Spinal cord (tissue), 10 donors: ENCODE measurements around the gene OR9Q1. TPM values are rescaled to one million over a fixed set of nuclear protein-coding genes. Genes with fewer than 3 reads are reported as not detected.

Experiments
- DNase-seq, 6 donors: peaks; one replicate each; pipeline versions ENCODE4 v3.0.0 to v3.0.0-alpha.2; 2013 to 2015; ENCODE audit warnings: low spot score in 6 of 6, low read depth in 4 of 6
- H3K27ac ChIP-seq: one replicate; pipeline ENCODE4 v1.5.1; 2013; ENCODE audit warnings: low read depth, low read length, control low read depth
- H3K27me3 ChIP-seq: one replicate; pipeline ENCODE4 v1.6.1; 2013; ENCODE audit warnings: low read length; ENCODE audit not compliant: control insufficient read depth, insufficient read depth
- H3K36me3 ChIP-seq: one replicate; pipeline ENCODE4 v1.6.1; 2013; ENCODE audit warnings: low read length; ENCODE audit not compliant: control insufficient read depth, insufficient read depth
- H3K4me1 ChIP-seq: one replicate; pipeline ENCODE4 v1.6.1; 2013; ENCODE audit warnings: low read length; ENCODE audit not compliant: control insufficient read depth, insufficient read depth
- H3K4me3 ChIP-seq: one replicate; pipeline ENCODE4 v1.5.1; 2013; ENCODE audit warnings: low read depth, low read length, control low read depth
- H3K9me3 ChIP-seq: one replicate; pipeline ENCODE4 v1.6.1; 2013; ENCODE audit warnings: low read length; ENCODE audit not compliant: control insufficient read depth, insufficient read depth
- WGBS: methylation state at CpG from one replicate; pipeline ENCODE4 v1.1.5; 2013; ENCODE audit warnings: missing lambda C conversion rate; ENCODE audit not compliant: insufficient coverage; 5-methylcytosine and 5-hydroxymethylcytosine counted together
- polyA plus RNA-seq, 2 donors: library from polyadenylated mRNA; unstranded; fragments of 120-200 nt; gene quantifications; one replicate each; pipeline ENCODE4 v1.2.1, GENCODE V29; 2013; ENCODE audit not compliant: insufficient read length in 2 of 2
- total RNA-seq, 2 donors: library from RNA; depleted of rRNA in 1 of 2; stranded (reverse); fragments of 120-200 nt in 1 of 2; fragments of >200 nt in 1 of 2; gene quantifications; one replicate each; pipeline versions ENCODE4 v1.2.3 to v1.2.4, GENCODE V29; 2013 to 2014
- donor health status: healthy.

The OR9Q1 gene
- total and polyA plus RNA-seq, 4 donors: not detected

DNA sequence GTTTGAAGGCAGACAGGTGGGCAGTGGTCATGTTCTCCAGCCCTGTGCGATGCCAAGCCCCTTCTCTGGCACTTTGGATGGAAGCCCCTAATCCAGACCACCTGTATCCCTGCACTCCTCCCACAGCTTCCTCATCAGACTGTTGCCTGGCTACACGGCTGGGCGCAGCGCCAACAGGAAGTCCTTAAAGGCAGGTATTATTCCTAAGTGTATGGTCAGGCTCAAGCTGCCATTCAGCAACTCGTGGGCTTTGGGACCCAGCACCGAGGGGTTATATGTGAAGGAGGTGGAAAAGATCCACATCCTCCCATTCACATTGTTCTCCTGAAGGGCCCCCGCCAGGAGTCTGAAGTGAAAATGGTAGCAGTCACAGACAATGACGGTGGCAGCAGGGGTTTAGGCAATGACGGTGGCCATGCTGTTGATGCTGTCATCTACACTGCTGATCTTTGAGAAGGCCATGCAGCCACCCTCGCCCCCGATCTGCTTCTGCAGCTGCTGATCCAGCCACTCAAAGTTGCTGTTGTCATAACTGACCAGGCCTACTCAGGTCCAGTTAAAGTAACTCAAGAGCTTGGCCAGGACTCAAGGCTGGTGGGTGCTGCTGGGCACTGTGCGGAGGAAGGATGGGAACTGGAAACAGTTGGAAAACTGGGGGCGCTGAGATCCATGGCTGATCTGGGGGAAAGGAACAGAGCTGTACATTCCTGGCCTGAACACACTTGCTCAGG, 34.8 kb downstream of the OR9Q1 start:
- peaks cover 8% of the 10 kb centered on the region for H3K4me1 ChIP-seq
- peak overlapping the region; percentile 48 for H3K27ac ChIP-seq
- H3K9me3 ChIP-seq: no peaks in the 10 kb centered on the region
- 57% methylated on average over 8 of the region's 13 CpGs for WGBS
- H3K36me3 ChIP-seq: no peaks in the 10 kb centered on the region
- no peak overlapping the region for H3K4me3 ChIP-seq
- H3K27me3 ChIP-seq: no peaks in the 10 kb centered on the region
- DNase-seq: peak in 1 of 6 donors; percentile 8

DNA sequence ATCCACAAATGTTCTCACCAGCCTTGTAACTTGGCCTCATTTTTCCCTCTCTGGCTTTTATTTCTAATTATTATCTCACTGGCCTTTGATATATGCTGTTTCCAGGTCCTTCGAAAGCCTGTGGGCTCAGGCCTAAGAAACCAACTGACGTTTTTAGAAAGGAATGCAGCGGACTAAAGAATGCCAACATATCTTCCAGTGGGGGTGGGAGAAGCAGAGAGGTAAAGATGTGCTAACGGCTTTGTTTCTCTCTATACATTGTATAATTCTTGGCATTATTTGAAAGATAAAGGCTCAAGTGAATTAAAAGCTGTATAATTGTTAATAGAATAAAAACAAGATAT, 35.3 kb downstream of the OR9Q1 start:
- no peak overlapping the region for H3K4me3 ChIP-seq
- no peaks in the 10 kb centered on the region for H3K9me3 ChIP-seq
- no peaks in the 10 kb centered on the region for H3K27me3 ChIP-seq
- H3K4me1 ChIP-seq: peaks cover 8% of the 10 kb centered on the region
- peak overlapping the region; percentile 48 for H3K27ac ChIP-seq
- peak in 1 of 6 donors; percentile 39 for DNase-seq
- no peaks in the 10 kb centered on the region for H3K36me3 ChIP-seq
- 52% methylated on average over 3 of the region's 4 CpGs for WGBS

DNA sequence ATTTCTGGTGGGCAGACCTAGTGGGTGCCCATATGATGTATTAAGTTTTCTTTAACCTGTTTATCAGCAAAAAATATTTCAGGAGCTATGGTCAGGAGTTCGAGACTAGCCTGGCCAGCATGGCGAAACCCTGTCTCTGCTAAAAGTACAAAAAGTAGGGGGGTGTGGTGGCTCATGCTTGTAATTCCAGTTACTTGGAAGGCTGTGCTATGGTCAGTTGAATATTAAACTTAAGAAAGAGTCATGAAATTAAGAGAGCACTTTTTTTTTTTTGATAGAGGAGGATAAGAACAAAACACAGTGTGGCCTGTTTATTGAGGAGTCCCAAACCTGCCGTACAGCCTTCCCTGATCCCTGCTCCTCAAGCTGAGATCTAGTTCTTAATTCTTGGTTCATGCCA, 36.9 kb downstream of the OR9Q1 start:
- H3K9me3 ChIP-seq: no peaks in the 10 kb centered on the region
- no peak overlapping the region for H3K4me3 ChIP-seq
- no peaks in the 10 kb centered on the region for H3K36me3 ChIP-seq
- no peak for DNase-seq
- H3K27ac ChIP-seq: no peak overlapping the region
- peaks cover 8% of the 10 kb centered on the region for H3K4me1 ChIP-seq
- no peaks in the 10 kb centered on the region for H3K27me3 ChIP-seq
- WGBS: 94% methylated on average over 2 of the region's 3 CpGs

- no peak for DNase-seq
- no peak overlapping the region for H3K4me3 ChIP-seq
- no peaks in the 10 kb centered on the region for H3K36me3 ChIP-seq
- H3K4me1 ChIP-seq: peaks cover 8% of the 10 kb centered on the region
- WGBS: 54% methylated on average over 4 of the region's 6 CpGs
- H3K27ac ChIP-seq: no peak overlapping the region
- H3K27me3 ChIP-seq: no peaks in the 10 kb centered on the region
- H3K9me3 ChIP-seq: no peaks in the 10 kb centered on the region
Observed at GRCh38 chr11:58060939-58061672, 37.4 kb downstream of the OR9Q1 start.

- no peaks in the 10 kb centered on the region for H3K36me3 ChIP-seq
- no peak overlapping the region for H3K4me3 ChIP-seq
- H3K27me3 ChIP-seq: no peaks in the 10 kb centered on the region
- 50% methylated on average over 3 of the region's 6 CpGs for WGBS
- DNase-seq: no peak
- peaks cover 8% of the 10 kb centered on the region for H3K4me1 ChIP-seq
- H3K9me3 ChIP-seq: no peaks in the 10 kb centered on the region
- H3K27ac ChIP-seq: no peak overlapping the region
Observed at GRCh38 chr11:58061813-58062212, 38.1 kb downstream of the OR9Q1 start.

DNA sequence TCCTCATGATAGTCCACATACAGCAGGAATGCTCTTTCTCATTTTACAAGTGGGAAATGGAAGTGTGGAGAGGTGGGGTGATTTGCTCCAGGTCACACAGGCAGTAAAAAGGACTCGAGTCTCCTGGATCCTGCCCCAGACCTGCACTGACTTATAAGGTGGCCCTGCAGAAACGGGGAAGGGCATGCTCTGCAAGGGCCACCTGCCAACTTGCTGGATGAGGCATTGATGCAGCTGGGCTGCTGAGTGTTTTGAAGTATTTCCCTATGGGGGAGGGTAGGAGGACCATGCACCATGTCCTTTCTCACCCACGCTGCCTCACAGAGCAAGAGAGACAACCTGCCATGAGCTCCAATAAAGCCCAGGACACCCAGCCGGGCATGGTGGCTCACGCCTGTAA, 44.0 kb downstream of the OR9Q1 start:
- DNase-seq: no peak
- WGBS: 60% methylated on average over 1 of the region's 5 CpGs

DNA sequence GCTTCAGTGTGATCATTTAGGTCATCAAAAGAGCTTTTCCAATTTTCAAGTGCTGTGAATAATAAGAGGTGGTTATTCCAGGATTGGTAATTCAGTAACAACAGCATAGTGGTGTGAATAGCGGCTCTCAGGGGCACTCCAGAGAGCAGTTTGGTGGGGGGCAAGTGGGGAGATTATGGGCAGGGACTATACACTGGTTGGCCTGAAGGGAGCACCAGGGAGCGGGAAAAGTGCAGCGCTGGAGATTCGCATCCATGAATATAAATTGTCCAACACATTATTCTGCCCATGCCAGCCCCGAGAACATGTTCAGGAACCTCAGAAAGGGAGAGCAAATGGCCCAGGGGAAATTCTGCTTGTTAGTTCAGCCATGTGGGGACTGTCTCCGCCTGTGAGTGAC, 45.0 kb downstream of the OR9Q1 start:
- Histone ChIP-seq H3K9me3 (no peaks in the 10 kb centered on the region), H3K4me3 (no peak overlapping the region), H3K27ac (no peak overlapping the region), H3K4me1 (no peaks in the 10 kb centered on the region), H3K27me3 (no peaks in the 10 kb centered on the region), H3K36me3 (no peaks in the 10 kb centered on the region)
- no peak for DNase-seq
- WGBS: 69% methylated on average over 3 of the region's 6 CpGs

More for the DNA sequence above, 44.0 kb downstream of the OR9Q1 start:
- H3K4me3 ChIP-seq: no peak overlapping the region
- no peaks in the 10 kb centered on the region for H3K4me1 ChIP-seq
- H3K9me3 ChIP-seq: no peaks in the 10 kb centered on the region
- H3K36me3 ChIP-seq: no peaks in the 10 kb centered on the region
- no peak overlapping the region for H3K27ac ChIP-seq
- no peaks in the 10 kb centered on the region for H3K27me3 ChIP-seq

DNA sequence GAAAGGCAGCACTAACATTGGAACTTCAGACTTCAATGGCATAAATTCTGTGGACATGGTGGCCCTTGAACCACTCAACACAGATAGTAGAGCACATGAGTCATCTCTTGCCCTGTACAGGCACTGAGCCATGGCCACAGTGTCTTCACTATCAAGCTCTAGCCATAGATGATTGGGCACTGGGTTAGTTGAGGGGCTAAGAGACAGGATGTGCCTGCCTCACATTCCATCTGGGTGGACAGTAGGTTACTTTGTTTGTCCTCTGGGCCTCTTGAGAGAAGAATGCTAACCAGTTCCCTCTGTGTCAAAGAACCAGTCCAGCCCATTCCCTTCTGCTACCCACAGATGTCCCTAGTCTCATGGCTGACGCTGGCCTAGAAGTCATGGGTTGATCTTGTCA, 46.9 kb downstream of the OR9Q1 start:
- Histone ChIP-seq H3K36me3 (no peaks in the 10 kb centered on the region), H3K27ac (no peak overlapping the region), H3K9me3 (no peaks in the 10 kb centered on the region), H3K4me3 (no peak overlapping the region), H3K4me1 (no peaks in the 10 kb centered on the region), H3K27me3 (no peaks in the 10 kb centered on the region)
- 78% methylated on average over 1 of the region's 1 CpG for WGBS
- no peak for DNase-seq

DNA sequence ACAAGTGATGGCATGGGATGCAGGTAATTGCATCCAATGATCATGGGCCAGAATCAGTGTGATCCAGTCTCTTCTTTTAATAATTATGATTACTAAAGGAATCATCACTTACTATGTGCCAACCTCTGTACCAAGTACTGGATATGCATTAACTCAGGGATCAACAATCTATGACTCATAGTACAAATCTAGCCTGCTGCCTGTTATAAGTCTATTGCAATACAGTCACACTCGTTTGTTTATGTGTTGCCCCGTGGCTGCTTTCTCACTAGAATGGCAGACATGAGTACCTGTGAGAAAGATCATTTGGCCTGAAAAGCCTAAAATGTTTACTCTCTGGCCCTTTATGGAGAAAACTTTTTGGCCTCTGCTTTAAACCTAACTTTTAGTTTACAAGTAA, 52.1 kb downstream of the OR9Q1 start:
- WGBS: no CpG with 5 or more reads among the region's 2 CpGs
- no peaks in the 10 kb centered on the region for H3K27me3 ChIP-seq
- no peaks in the 10 kb centered on the region for H3K9me3 ChIP-seq
- no peaks in the 10 kb centered on the region for H3K4me1 ChIP-seq
- no peak overlapping the region for H3K4me3 ChIP-seq
- DNase-seq: no peak
- H3K27ac ChIP-seq: no peak overlapping the region
- H3K36me3 ChIP-seq: no peaks in the 10 kb centered on the region

- Histone ChIP-seq H3K4me1 (no peaks in the 10 kb centered on the region), H3K27ac (no peak overlapping the region), H3K27me3 (no peaks in the 10 kb centered on the region), H3K4me3 (no peak overlapping the region), H3K9me3 (no peaks in the 10 kb centered on the region), H3K36me3 (no peaks in the 10 kb centered on the region)
- DNase-seq: no peak
- WGBS: no CpG with 5 or more reads among the region's 2 CpGs
Observed at GRCh38 chr11:58086528-58086927, 62.8 kb downstream of the OR9Q1 start.
